Testis (tissue), 3 donors: Measurements from ENCODE around the gene DYNC1LI1. TPM values are rescaled to one million over a fixed set of nuclear protein-coding genes. Genes with fewer than 3 reads are reported as not detected.

Experiments
- microRNA-seq, 2 donors: library from miRNA; unstranded; fragments of <30 nt; microRNA quantifications; one replicate each; pipeline ENCODE4, GENCODE V29; 2016; ENCODE audit warnings: borderline number of aligned reads in 2 of 2, borderline replicate concordance in 1 of 2
- polyA plus RNA-seq: library from polyadenylated mRNA; stranded (reverse); fragments of 350-450 nt; fragmentation: Illumina TruSeq; extraction: RNeasy Lipid Tissue Mini Kit (QIAGEN cat#74804); gene quantifications from one replicate; pipeline ENCODE4 v1.2.3, GENCODE V29; 2014; ENCODE audit warnings: low read depth, low replicate concordance; ENCODE audit not compliant: insufficient read depth
- small RNA-seq, 2 donors: library from RNA; depleted of rRNA; stranded (forward); fragments of <200 nt; gene quantifications; one replicate each; pipeline ENCODE3, GENCODE V24; 2016
- total RNA-seq, 2 donors: library from RNA; depleted of rRNA; stranded (reverse); fragments of >200 nt; gene quantifications; one replicate each; pipeline ENCODE4 v1.2.3, GENCODE V29; 2016

Gene DYNC1LI1
- total and polyA plus RNA-seq, 3 donors from 2014 or later: 53.9 to 85.7 (median 61.3) TPM

Small RNA genes within 50 kb of the gene (microRNA-seq; reads per million reads assigned to microRNA genes)
- 0 reads per million in 2 donors for gene MIR548AY

Small RNA genes within 50 kb of the gene (small RNA-seq; reads per million reads assigned to genes)
- 0 reads per million in 2 donors for gene MIR548AY

Other genes with a start within 250 kb of the DYNC1LI1 start
- 10 to 100 TPM; 19.7 to 40.9 TPM for gene CMTM7, start 179.0 kb downstream of the DYNC1LI1 start, total RNA-seq
- 15.0 TPM for gene CMTM7, start 179.0 kb downstream of the DYNC1LI1 start, polyA plus RNA-seq
- 100 to 1,000 TPM; 154 to 199 TPM for gene CMTM6, start 68.0 kb downstream of the DYNC1LI1 start, total RNA-seq
- gene CMTM6, start 68.0 kb downstream of the DYNC1LI1 start, polyA plus RNA-seq: 66.2 TPM
- gene CNOT10, start 114.3 kb upstream of the DYNC1LI1 start, total RNA-seq: 10 to 100 TPM; 56.4 to 65.2 TPM
- 100 TPM for gene CNOT10, start 114.3 kb upstream of the DYNC1LI1 start, polyA plus RNA-seq
- 10 to 100 TPM; 20.6 to 21.0 TPM for gene TRIM71, start 247.1 kb upstream of the DYNC1LI1 start, total RNA-seq
- 9.9 TPM for gene TRIM71, start 247.1 kb upstream of the DYNC1LI1 start, polyA plus RNA-seq